Trophoblast cell (in vitro differentiated cells and primary cell): ENCODE results near the gene RIPOR2.
A peak's percentile ranks its signal among the peaks of the same experiment; 100 is the strongest.
"Not testable (repeated sequence)": the region's sequence is repeated elsewhere in the genome, so short reads cannot be mapped to it uniquely, and the experiment has no call there.

Experiments used
- DNase-seq, 2 donors: peaks; one replicate each; pipeline ENCODE4 v3.0.0-alpha.2; 2016
- H2AFZ ChIP-seq: 2 replicates; pipeline ENCODE4 v1.6.1; 2013; ENCODE audit warnings: low read length, moderate library complexity, mild to moderate bottlenecking; ENCODE audit not compliant: insufficient read depth, poor library complexity
- H2AK5ac ChIP-seq: 2 replicates; pipeline ENCODE4 v1.6.1; 2013; ENCODE audit warnings: mild to moderate bottlenecking, low read length
- H2BK120ac ChIP-seq: 2 replicates; pipeline ENCODE4 v1.6.1; 2013; ENCODE audit warnings: low read length, mild to moderate bottlenecking, moderate library complexity; ENCODE audit not compliant: insufficient read depth, poor library complexity
- H2BK12ac ChIP-seq: 2 replicates; pipeline ENCODE4 v1.6.1; 2013; ENCODE audit warnings: mild to moderate bottlenecking, low read length, moderate library complexity
- H2BK5ac ChIP-seq: 2 replicates; pipeline ENCODE4 v1.6.1; 2013; ENCODE audit warnings: low read length, low read depth, moderate library complexity, mild to moderate bottlenecking; ENCODE audit not compliant: poor library complexity
- H3K14ac ChIP-seq: 2 replicates; pipeline ENCODE4 v1.6.1; 2013; ENCODE audit warnings: mild to moderate bottlenecking, low read length
- H3K18ac ChIP-seq: 2 replicates; pipeline ENCODE4 v1.6.1; 2013; ENCODE audit warnings: mild to moderate bottlenecking, low read length
- H3K23ac ChIP-seq: 2 replicates; pipeline ENCODE4 v1.6.1; 2013; ENCODE audit warnings: low read length
- H3K27ac ChIP-seq: 2 replicates; pipeline ENCODE4 v1.5.1; 2013; ENCODE audit warnings: low read depth, mild to moderate bottlenecking, inconsistent platforms, low read length, moderate library complexity
- H3K27me3 ChIP-seq: 2 replicates; pipeline ENCODE4 v1.6.1; 2013; ENCODE audit warnings: inconsistent platforms, mild to moderate bottlenecking, low read length, moderate library complexity; ENCODE audit not compliant: insufficient read depth
- H3K36me3 ChIP-seq, 2 experiments: 1 replicate in 1 of 2; 2 replicates in 1 of 2; pipeline ENCODE4 v1.6.1; 2013; ENCODE audit warnings: low read length in 2 of 2, mild to moderate bottlenecking in 2 of 2, moderate library complexity in 1 of 2; ENCODE audit not compliant: insufficient read depth in 2 of 2, control insufficient read depth in 1 of 2
- H3K4ac ChIP-seq: 2 replicates; pipeline ENCODE4 v1.6.1; 2013; ENCODE audit warnings: low read depth, mild to moderate bottlenecking, low read length, moderate library complexity
- H3K4me1 ChIP-seq, 2 experiments: 1 replicate in 1 of 2; 2 replicates in 1 of 2; pipeline ENCODE4 v1.6.1; 2013; ENCODE audit warnings: low read length in 2 of 2, mild to moderate bottlenecking in 2 of 2, moderate library complexity in 1 of 2; ENCODE audit not compliant: insufficient read depth in 2 of 2, control insufficient read depth in 1 of 2
- H3K4me2 ChIP-seq: 2 replicates; pipeline ENCODE4 v1.6.1; 2013; ENCODE audit warnings: inconsistent platforms, mild to moderate bottlenecking, low read length, moderate library complexity
- H3K4me3 ChIP-seq: 2 replicates; pipeline ENCODE4 v1.5.1; 2013; ENCODE audit warnings: mild to moderate bottlenecking, low read depth, low read length, inconsistent platforms
- H3K79me1 ChIP-seq: one replicate; pipeline ENCODE4 v1.6.1; 2013; ENCODE audit warnings: low read length
- H3K79me2 ChIP-seq: 2 replicates; pipeline ENCODE4 v1.6.1; 2013; ENCODE audit warnings: low read length, mild to moderate bottlenecking; ENCODE audit not compliant: control insufficient read depth, insufficient read depth, poor library complexity
- H3K9ac ChIP-seq: 2 replicates; pipeline ENCODE4 v1.6.1; 2013; ENCODE audit warnings: mild to moderate bottlenecking, low read length
- H3K9me3 ChIP-seq: 2 replicates; pipeline ENCODE4 v1.6.1; 2013; ENCODE audit warnings: low read depth, mild to moderate bottlenecking, control low read depth, inconsistent platforms, low read length; ENCODE audit not compliant: insufficient read depth
- H4K12ac ChIP-seq: 2 replicates; pipeline ENCODE4 v1.6.1; 2013; ENCODE audit warnings: low read depth, mild to moderate bottlenecking, low read length, moderate library complexity
- H4K8ac ChIP-seq: 2 replicates; pipeline ENCODE4 v1.6.1; 2013; ENCODE audit warnings: low read depth, mild to moderate bottlenecking, low read length, moderate library complexity
- H4K91ac ChIP-seq: one replicate; pipeline ENCODE4 v1.6.1; 2013; ENCODE audit warnings: low read depth, mild to moderate bottlenecking, low read length, moderate library complexity
- WGBS: extraction: QIAGEN DNeasy Blood & Tissue Kit; methylation state at CpG from one replicate; pipeline ENCODE4 v1.1.7; 2013; ENCODE audit warnings: missing lambda C conversion rate; ENCODE audit not compliant: insufficient read length, insufficient coverage; ENCODE audit errors: extremely low coverage; 5-methylcytosine and 5-hydroxymethylcytosine counted together

Gene RIPOR2

GRCh38 chr6:24766680-24767462 is 168.9 kb downstream of the RIPOR2 start:
- Histone ChIP-seq H3K4ac (no peak overlapping the region), H3K79me2 (no peaks in the 10 kb centered on the region), H4K12ac (no peak overlapping the region), H3K79me1 (no peaks in the 10 kb centered on the region), H3K9ac (no peak overlapping the region), H4K8ac (no peak overlapping the region), H3K18ac (no peak overlapping the region), H3K27me3 (no peaks in the 10 kb centered on the region), H3K23ac (no peak overlapping the region), H2BK5ac (no peak overlapping the region), H3K14ac (no peak overlapping the region), H2AK5ac (no peak overlapping the region), H3K4me2 (no peak overlapping the region), H3K4me3 (no peak overlapping the region), H2AFZ (no peak overlapping the region), H2BK12ac (no peak overlapping the region), H3K27ac (no peak overlapping the region), H3K36me3 (no peaks in the 10 kb centered on the region), H3K4me1 (no peaks in the 10 kb centered on the region), H3K9me3 (peaks cover 2% of the 10 kb centered on the region), H2BK120ac (no peak overlapping the region), H4K91ac (no peak overlapping the region)
- WGBS = no CpG with 5 or more reads among the region's 9 CpGs
- DNase-seq = peak in 1 of 2 donors; percentile 39

GRCh38 chr6:24765968-24766367 is 169.8 kb downstream of the RIPOR2 start:
- H2AFZ ChIP-seq, H4K91ac ChIP-seq, H3K4ac ChIP-seq, H3K9ac ChIP-seq, H3K79me2 ChIP-seq, H4K12ac ChIP-seq, H3K27ac ChIP-seq, H3K4me1 ChIP-seq, H3K14ac ChIP-seq, H2AK5ac ChIP-seq, H2BK12ac ChIP-seq, H2BK120ac ChIP-seq, H2BK5ac ChIP-seq, H3K4me2 ChIP-seq, DNase-seq, H3K9me3 ChIP-seq, H3K27me3 ChIP-seq, H3K23ac ChIP-seq, H3K79me1 ChIP-seq, H3K36me3 ChIP-seq, H3K4me3 ChIP-seq, H3K18ac ChIP-seq, H4K8ac ChIP-seq: not testable (repeated sequence)
- WGBS = no CpG with 5 or more reads among the region's 26 CpGs

- H3K27me3 ChIP-seq, H3K4me3 ChIP-seq, H3K23ac ChIP-seq, H3K9me3 ChIP-seq, H3K27ac ChIP-seq, H3K79me1 ChIP-seq, H2BK5ac ChIP-seq, H3K14ac ChIP-seq, H4K91ac ChIP-seq, H3K4ac ChIP-seq, H3K9ac ChIP-seq, H3K4me1 ChIP-seq, DNase-seq, H3K18ac ChIP-seq, H2BK12ac ChIP-seq, H4K12ac ChIP-seq, H3K4me2 ChIP-seq, H4K8ac ChIP-seq, H3K79me2 ChIP-seq, H2AK5ac ChIP-seq, H3K36me3 ChIP-seq, H2AFZ ChIP-seq, H2BK120ac ChIP-seq: not testable (repeated sequence)
- WGBS = no CpG with 5 or more reads among the region's 20 CpGs
Observed at GRCh38 chr6:24764833-24765828, 170.6 kb downstream of the RIPOR2 start.

GRCh38 chr6:24763578-24763977 is 172.2 kb downstream of the RIPOR2 start:
- Histone ChIP-seq H4K8ac (no peak overlapping the region), H3K23ac (no peak overlapping the region), H3K4me2 (no peak overlapping the region), H4K91ac (no peak overlapping the region), H3K4ac (no peak overlapping the region), H3K4me3 (no peak overlapping the region), H3K27ac (no peak overlapping the region), H2BK5ac (no peak overlapping the region), H3K18ac (no peak overlapping the region), H4K12ac (no peak overlapping the region), H3K36me3 (no peaks in the 10 kb centered on the region), H3K27me3 (no peaks in the 10 kb centered on the region), H2AFZ (no peak overlapping the region), H2BK12ac (no peak overlapping the region), H3K14ac (no peak overlapping the region), H3K79me1 (no peaks in the 10 kb centered on the region), H3K9me3 (peaks cover 2% of the 10 kb centered on the region), H3K9ac (no peak overlapping the region), H3K4me1 (no peaks in the 10 kb centered on the region), H2AK5ac (no peak overlapping the region), H3K79me2 (no peaks in the 10 kb centered on the region), H2BK120ac (no peak overlapping the region)
- DNase-seq = no peak
- WGBS = no CpG with 5 or more reads among the region's 3 CpGs
